Left forelimb (tissue), 1 donor: ENCODE data around the gene SACM1L.

Experiments
- DNase-seq: peaks from one replicate; pipeline ENCODE4 v3.0.0-alpha.2; 2018; ENCODE audit warnings: low spot score

The SACM1L gene

DNA sequence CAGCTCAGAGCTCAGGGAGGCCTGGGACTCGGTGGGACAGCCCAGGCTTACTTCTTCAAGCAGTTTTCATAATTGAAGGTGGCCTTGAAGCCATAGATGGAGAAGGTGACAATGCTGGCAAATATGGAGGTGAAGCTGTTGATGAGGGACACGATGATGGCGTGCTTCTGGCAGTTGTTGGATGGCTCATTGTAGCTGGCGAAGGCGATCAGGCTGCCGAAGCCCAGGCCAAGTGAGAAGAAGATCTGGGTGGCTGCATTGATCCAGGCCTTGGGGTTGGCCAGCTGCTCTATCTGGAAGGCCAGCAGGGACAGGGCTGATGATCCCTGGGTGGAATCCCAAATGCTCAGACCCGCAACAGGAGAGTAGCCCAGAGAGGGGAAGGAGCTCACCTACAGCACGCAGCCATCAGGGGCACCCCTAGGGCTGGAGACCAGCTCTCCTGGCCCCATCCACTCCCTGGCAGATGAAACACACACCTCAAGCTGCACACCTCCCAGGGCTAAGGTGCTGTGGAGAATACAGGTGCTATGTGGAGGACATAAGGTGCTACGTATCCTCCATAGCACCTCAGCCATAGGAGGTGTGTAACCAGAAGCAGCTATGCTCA, 82.1 kb downstream of the SACM1L start:
- DNase-seq: peak; percentile 34

DNA sequence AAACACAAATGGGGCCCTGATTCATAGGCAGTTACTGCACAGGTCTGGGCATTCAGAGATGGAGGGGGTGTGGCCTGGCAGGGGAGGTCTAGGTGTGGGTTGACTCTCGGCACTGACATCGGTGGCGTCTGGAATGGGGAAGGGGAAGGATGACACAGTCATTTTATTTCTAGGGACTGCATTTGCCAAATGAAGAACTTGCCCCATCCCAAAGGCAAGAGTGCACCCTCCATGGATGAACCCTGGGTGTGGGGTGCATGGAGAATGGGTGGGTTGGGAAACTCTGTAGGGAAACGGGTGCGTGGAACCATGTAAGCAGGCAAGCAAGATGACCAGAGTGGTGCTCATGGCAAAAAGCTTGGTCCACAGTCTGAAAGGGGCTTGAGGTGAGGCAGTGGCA, 82.6 kb downstream of the SACM1L start:
- peak; percentile 2 for DNase-seq

DNA sequence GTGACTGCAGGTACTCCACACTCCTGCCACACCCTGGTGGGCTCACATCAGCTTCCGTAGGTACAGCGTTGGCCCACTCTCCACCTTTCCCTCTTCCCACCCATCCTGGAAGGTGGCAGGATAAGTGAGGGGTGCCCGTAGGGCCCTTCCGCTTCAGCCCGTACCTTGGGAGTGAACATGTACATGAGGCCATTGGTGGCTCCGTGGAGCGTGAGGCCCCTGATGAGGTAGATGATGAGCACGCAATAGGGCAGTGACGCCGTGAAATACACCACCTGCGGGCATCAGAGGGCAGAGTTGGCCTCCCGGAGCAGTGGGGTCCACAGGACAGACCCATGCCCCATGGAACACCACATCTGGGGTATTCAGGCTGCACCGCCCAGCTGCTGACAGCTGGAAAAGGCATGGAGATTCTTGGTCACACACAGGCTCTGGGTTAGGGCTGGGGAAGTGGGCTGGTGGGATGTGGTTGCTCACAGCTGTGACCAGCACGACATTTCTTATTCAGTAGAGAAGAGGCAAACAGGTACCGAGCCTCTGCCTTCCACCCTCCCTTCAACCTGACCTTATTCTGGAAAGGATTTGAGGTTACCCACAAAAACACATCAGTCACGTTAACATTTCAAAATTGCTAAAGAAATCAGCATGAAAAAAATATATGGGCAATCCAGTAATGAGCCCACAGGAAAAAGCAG, 83.3 kb downstream of the SACM1L start:
- peak; percentile 41 for DNase-seq

DNA sequence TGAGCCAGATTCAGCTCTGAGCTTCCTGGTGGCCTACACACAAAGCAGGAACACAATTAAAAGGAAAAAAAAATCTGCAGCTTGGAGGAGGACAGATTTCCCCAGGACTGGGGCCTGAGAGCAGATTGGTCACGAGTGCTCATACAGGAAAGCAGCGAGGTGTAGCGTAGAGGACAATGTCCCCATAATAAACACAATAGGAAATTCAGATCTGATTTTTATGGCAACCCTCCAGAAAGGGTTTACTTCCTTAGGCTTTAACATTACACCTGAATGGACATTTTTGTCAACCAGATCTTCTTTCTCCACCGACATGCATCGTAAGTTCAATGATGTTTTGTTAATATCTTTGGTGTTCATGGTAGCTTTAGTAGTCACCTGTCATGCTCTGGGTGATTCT, 83.9 kb downstream of the SACM1L start:
- DNase-seq: peak; percentile 9

DNA sequence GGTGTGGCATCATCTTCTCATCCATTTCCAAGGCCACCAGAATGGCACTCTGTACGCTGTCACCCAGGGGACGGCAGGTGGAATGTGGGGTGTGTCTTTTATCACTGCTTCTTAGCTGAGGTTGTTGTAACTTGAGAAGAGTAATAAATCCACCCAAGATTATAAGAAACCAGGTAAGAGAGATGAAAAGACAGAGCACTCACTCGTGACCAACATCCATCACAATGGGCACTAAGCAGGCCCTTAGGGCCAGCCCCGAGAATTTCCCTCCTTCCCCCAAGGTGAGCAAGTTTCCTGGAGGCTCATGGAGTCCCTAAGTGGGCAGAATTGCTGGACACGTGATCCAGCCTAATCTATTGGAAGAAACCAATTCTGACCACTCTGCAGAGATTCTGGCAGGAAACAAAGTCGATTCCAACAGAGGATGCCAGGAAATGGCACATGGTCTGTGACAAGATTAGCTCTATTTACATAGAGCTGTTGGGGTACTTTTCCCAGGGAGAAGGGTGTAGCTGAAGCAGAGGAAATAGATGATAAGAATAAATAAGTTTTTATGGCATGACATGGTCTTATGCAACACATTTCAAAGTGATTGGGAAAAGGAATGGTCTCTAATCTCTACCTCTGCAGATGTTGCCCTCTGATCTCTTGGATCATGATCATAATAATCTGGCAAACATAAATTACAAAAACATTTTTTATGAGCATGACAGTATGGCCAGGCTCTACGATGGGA, 84.7 kb downstream of the SACM1L start:
- peak; percentile 31 for DNase-seq

DNA sequence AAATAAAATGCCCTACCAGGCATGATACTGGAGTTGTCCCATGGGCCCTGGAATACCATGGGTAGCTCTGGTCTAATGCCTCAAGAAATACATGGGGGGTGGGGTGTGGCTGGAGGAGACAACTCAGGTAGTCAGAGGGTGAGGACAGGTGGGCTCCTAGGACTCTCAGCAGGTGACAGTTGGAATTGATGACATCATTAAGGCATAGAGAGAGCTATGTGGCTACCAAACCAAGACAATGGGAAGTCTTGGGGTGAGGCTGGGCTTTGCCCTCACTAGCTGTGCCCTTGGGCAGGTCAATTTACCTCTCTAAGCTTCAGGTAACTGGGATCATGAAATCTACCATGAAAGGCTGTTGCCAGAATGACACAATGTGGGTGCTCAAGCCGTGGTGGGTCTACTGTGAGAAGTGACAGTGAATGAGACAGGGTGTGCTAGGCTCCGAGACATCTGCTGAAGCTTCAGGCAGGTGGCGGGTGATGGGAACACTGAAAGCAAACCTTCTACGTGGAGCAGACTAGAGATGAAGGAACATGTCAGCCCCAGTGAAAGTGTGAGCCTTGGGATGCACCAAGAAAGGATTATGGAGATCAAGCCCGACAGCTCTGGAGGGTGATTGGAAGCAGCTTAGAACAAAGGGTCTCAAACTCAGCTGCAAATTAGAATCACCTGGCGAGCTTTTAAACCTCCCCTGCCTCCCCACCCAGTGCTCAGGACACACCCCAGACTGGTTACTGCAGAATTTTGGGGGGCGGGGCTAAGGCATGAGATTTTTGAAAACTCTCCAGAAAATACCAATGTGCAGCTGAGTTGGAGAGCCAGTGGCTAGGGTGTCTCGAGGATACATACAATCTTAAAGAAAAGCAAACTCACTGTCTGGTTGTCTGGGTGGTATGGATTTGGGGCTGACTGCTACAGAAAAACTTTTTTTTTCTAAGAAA, 85.7 kb downstream of the SACM1L start:
- peak; percentile 40 for DNase-seq

DNA sequence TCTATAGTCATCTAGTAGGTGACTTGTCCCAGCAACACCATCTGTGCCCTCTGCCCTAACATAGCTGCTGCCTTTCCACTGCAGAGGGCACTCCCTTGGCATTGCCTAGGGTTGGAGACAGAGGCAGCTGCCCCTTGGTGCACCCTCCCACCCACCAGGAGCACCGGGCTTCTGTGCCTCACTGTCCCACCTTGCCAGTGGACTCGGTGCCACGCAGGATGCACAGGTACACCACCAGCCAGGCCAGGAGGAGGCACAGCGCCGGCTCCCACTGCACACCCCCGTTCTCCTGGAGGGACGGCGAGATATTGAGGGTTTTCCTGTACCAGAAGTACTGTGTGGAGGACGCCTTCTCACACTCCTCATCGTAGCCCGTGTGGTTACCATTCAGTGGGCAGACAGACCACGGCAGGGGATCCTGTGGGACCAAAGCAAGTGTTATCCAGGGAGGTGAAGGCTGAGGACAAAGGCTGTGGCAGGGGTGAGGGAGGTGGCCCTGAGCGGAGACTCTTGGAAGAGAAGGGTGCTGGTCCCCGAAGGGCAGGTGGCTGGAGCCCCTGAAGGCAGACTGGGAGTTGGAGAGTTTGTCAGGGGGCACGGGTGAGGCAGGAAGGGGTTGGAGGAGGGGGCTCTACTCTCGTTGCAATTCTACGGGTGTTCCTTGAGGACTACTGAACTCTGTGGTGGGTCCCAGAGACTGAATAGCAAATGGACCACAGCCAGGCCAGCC, 86.5 kb downstream of the SACM1L start:
- peak; percentile 41 for DNase-seq

DNA sequence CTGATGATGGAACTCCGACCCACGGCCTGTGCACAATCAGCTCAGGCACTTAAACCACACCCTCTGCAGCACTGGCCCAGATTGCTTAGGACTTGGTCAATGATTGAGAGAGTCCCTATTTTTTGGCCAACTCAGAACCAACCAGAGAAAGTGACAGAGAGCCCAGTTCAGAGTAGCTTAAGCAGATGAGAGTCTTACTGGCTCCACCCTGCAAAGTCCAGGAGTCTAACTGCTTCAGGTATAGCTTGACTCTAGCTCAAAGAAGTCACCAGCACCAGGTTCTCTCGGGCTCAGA, 87.1 kb downstream of the SACM1L start:
- DNase-seq: no peak

DNA sequence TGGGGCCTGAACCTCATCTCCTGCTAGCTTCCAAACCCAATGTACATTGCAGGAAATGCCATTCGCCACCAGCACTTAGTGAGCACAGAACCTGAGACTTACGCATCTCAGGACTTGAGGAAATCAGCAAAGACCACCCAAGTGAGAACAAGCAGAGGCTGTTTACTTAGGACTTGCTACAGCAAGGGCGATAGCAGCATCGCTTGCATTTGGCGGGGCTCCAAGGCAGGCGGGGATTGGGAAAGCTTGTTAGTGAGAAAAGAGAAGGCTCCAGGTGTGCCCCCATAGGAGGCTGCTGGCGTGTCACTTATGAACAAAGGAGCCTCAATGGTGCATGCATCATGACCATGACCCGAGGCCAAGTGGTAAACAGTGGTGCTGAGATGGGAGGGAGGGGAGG, 87.4 kb downstream of the SACM1L start:
- DNase-seq: peak; percentile 68

DNA sequence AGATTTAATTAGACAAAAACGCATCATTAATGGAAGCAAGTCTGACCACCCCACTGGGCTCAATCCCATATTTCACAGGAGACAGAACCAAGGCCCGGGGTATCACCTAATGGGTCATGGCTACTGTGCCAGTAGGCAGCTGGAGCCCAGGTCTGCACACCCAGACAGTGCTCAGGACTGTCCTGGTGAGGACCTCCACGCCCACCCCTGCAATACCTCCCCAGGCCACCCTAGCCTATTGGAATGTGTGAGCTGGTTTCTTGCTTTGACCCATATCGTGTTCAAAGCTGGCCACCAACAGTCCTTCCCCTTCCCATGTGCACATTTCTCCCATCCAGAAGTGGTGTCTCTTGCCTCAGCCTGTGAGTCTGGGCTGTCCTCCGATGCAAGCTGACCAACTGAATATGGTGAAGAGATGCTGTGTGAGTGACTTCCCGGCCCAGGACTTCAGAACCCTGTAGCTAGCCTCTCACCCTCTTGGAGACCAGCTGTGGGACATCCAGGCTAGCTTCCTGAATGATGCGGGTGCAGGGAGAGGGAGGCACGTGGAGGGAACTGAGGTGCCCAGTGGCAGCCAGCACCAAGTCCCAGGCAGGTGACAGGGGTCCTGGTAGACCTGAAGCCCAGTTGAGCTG, 88.0 kb downstream of the SACM1L start:
- peak; percentile 55 for DNase-seq

DNA sequence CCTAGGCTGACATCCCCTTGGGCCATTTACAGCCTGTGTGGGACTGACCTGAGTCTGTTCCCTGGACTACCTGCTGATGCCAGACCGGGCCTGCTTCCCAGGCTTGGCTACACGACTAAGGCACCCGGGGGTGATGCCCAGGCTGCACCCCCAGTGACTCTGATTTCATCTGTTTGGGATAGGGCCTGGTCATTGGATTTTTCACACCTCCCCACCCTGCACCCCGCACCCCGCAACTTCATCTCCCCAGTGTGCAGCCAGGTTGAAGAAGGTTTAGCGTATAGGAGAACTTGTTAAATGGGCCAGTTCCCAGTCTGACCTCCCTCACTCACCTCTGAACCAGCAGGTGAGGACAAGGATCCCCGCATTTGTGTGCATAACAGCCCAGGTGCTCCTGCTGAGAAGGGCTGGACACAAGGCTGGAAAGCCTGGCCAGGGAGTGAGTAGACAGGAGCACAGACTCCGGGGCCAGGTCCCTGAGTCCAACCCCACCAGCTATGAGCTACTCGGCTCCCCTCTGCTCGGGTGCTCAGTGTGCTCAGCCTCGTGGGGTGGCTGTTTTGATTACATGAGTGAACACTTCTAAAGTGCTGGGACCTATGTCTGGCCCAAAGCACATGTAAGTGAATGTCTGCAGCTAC, 88.7 kb downstream of the SACM1L start:
- no peak for DNase-seq

DNA sequence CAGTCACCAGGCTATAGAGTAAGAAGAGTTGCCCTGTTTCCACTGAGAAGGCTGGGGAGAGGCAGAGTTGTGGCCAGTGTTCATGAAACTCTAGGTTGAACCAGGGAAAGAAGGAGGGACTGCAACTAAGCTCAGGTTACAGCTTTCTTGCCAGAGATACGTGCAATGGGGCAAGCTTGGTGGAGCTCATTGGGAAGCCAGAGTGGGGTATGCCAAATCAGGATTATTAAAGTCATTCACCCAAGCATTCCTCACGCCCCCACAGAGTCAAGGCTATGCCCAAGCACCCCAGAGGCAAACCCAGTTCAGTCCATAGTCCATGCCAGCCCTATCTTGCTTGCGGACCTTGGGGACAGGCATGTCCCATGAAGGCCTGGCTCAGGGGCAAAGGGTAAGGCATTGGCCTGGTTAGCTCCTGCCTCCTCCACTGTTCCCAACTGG, 89.6 kb downstream of the SACM1L start:
- no peak for DNase-seq

DNA sequence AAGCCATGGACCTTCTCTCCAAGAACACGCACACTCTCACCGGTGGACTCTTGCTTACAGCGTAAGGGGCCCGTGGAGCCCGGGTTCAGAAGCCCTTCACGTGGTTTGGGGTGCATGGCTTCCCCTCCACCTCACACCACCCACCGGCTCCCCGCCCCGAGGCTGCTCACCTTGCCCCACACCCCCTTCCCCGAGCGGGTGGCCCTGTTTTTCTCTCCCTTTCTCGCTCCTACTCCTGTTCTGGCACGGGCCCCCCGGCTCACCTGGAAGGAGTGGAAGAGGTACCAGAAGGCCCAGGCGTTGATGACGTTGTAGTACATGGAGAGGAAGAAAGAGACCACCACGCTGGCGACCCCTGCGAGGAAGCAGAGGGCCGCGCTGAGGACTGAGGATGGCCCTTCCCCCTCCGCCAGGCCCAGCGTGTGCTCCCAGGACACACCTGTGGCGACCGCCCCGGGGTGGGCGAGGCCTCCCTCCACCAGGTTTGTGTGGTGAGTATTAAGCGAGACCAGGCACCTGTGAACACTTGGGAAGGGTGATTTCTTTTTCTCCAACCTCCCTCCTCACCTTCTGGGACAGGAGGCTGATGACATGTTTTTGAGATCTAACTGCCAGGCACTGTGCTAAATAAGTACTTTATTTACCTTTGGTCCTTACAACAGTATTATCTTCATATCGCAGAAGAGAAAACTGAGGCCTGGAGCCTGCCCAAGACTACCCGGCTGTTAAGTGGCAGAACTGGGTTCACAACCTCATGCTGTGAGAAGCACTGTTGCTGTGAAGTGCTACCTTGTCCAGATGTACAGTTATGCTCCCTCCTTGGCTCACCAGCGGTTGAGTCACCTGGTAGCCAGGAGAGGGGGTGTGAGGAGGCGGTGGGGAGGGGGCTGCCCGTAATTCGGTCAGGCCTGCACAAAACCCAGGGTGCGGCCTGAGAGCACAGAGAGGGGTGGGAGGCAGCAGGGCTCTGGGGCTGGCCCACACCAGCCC, 90.8 kb downstream of the SACM1L start:
- peak; percentile 20 for DNase-seq

DNA sequence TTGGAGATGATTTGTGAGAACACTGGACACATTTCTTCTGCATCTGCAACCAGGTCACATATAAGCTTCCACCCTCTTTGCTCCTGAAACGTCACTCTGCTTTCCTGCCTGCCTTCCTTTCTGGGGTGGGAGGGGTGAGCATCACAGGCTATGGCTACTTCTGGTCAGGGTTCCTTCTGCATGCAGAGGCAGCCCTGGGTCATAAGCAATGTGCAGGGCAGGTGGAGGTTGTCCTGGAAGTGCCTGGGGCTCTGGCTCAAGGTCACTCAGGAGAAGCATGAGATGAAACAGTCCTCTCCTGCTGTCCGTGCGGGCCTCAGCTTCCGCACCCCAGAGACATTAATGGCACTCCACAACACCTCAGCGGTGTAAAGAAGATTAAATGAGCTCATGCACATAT, 92.1 kb downstream of the SACM1L start:
- peak; percentile 20 for DNase-seq

DNA sequence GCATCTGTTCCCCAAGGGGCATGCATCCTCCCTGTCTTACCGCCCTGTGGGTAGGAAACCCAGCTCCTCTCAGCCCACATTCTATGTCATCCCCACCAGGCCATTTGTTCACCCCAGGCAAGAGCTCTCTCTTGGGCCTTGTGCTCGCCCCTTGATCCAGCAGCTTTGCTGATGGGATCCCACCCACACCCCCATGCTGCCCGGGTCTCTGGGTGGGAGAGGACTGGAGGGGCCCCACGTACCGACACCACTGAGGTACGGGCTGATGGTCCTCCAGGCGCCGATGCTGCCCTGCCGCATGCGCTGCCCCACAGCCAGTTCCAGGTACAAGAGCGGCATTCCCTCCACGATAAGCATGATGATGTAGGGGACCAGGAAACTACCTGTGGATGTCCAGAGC, 92.6 kb downstream of the SACM1L start:
- DNase-seq: peak; percentile 55

DNA sequence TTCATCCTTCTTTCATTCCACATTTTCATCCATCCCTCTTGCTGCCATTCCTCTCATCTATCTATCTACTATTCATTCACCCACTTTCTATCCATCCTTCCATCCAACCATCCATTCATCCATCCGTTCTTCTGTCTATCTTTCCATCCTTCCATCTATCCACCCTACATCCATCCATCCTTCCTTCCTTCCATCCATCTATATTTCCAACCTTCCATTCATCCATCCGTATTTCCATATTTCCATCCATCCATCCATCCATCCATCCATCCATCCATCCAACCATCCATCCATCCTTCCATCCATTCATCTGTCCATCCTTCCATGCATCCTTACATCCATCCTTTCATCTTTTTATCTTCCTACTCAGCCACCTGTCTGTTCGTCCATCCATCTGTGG, 93.2 kb downstream of the SACM1L start:
- DNase-seq: no peak

DNA sequence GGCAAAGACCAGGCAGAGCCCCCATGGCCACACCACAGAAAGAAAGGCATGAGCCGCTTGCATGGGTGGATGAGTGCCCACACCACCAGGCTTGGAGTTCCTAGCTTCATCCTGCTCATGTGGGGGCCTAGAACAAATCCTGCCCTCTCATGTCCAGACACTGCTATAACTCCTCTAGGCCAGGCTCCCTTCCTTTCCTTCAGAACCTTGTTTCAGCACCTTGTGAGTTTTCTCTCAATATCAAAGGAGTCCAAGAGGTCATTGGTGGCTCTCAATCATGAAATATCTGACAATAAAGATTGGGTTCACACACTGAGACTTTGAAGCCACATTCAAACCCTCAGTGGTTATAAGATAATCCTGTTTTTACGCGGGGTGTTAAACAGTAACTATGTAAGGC, 94.5 kb downstream of the SACM1L start:
- peak; percentile 15 for DNase-seq

DNA sequence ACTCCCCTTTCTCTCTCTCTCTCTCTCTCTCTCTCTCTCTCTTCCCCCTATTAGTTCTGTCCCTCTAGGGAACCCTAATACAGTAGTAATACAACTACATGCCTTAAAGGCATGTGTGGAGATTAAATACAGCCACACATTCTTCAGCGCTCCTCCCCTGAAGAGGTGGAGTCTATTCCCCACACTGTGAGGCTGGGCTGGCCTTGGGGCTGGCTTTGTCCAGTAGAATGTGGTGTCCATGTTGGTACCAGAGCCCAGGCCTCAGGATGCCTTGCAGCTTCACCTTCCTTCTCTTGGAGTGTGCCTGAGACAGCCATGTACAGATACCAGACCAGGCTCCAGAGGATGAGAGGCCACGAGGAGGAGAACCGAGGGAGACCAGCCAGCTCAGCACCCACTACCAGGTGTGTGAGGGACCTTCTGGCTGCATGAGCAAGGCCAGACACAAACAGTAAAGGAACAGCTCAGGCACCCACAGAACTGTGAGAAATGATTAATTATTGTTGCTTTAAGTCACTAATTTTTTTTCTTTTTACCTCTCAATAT, 96.5 kb downstream of the SACM1L start:
- peak; percentile 3 for DNase-seq
